ENCODE results near the gene RFX8.

The RFX8 gene

GRCh38 chr2:101467306-101467705 lies 7.6 kb downstream of the RFX8 start:
- Histone ChIP-seq H2AFZ (ENCODE audit: low read length) (no peak overlapping the region), H4K20me1 (ENCODE audit: insufficient read depth, low read length, poor library complexity, severe bottlenecking) (no peaks in the 10 kb centered on the region), H3K27me3 (ENCODE audit: insufficient read depth, low read length, poor library complexity, severe bottlenecking) (no peaks in the 10 kb centered on the region), H3K79me2 (ENCODE audit: insufficient read depth, low read length) (peaks cover 39% of the 10 kb centered on the region), H3K9me3 (ENCODE audit: insufficient read depth, low read depth, low read length) (no peaks in the 10 kb centered on the region), H3K4me1 (ENCODE audit: insufficient read depth, low read length, poor library complexity, severe bottlenecking) (peaks cover 31% of the 10 kb centered on the region), H3K4me3 (ENCODE audit: low read length, poor library complexity, severe bottlenecking) (no peak overlapping the region), H3K4me2 (ENCODE audit: low read depth, low read length, poor library complexity, severe bottlenecking) (no peak overlapping the region), H3K9ac (ENCODE audit: low read depth, low read length, poor library complexity, severe bottlenecking) (no peak overlapping the region), H3K36me3 (ENCODE audit: insufficient read depth, low read length) (0 out of 2 replicates have a peak, but pooled peaks cover 3% of the 10 kb centered on the region), H3F3A (ENCODE audit: low read depth) (no peaks in the 10 kb centered on the region), H3K9me2 (replicated peaks; ENCODE audit: low read depth, low read length) (no peaks in the 10 kb centered on the region)
- TF ChIP-seq CTCF (conservative IDR thresholded peaks at IDR 0.05; ENCODE audit: low read length) (no peak), EZH2phosphoT487 (IDR thresholded peaks at IDR 0.05; ENCODE audit: borderline replicate concordance) (no peak)

GRCh38 chr2:101466426-101466825 lies 8.5 kb downstream of the RFX8 start:
- Histone ChIP-seq H3K36me3 (ENCODE audit: insufficient read depth, low read length) (0 out of 2 replicates have a peak, but pooled peaks cover 3% of the 10 kb centered on the region), H4K20me1 (ENCODE audit: insufficient read depth, low read length, poor library complexity, severe bottlenecking) (no peaks in the 10 kb centered on the region), H3F3A (ENCODE audit: low read depth) (no peaks in the 10 kb centered on the region), H3K27me3 (ENCODE audit: insufficient read depth, low read length, poor library complexity, severe bottlenecking) (no peaks in the 10 kb centered on the region), H3K79me2 (ENCODE audit: insufficient read depth, low read length) (peaks cover 30% of the 10 kb centered on the region), H3K9me3 (ENCODE audit: insufficient read depth, low read depth, low read length) (no peaks in the 10 kb centered on the region), H3K9ac (ENCODE audit: low read depth, low read length, poor library complexity, severe bottlenecking) (no peak overlapping the region), H2AFZ (ENCODE audit: low read length) (no peak overlapping the region), H3K4me3 (ENCODE audit: low read length, poor library complexity, severe bottlenecking) (no peak overlapping the region), H3K4me2 (ENCODE audit: low read depth, low read length, poor library complexity, severe bottlenecking) (no peak overlapping the region), H3K9me2 (replicated peaks; ENCODE audit: low read depth, low read length) (no peaks in the 10 kb centered on the region), H3K4me1 (ENCODE audit: insufficient read depth, low read length, poor library complexity, severe bottlenecking) (peaks cover 24% of the 10 kb centered on the region)
- no peak for TF ChIP-seq EZH2phosphoT487 (IDR thresholded peaks at IDR 0.05; ENCODE audit: borderline replicate concordance)
- no peak for TF ChIP-seq CTCF (conservative IDR thresholded peaks at IDR 0.05; ENCODE audit: low read length)

- H3F3A ChIP-seq (ENCODE audit: low read depth): no peaks in the 10 kb centered on the region
- no peaks in the 10 kb centered on the region for H3K9me2 ChIP-seq (replicated peaks; ENCODE audit: low read depth, low read length)
- peaks cover 22% of the 10 kb centered on the region for H3K4me1 ChIP-seq (ENCODE audit: insufficient read depth, low read length, poor library complexity, severe bottlenecking)
- TF ChIP-seq CTCF (conservative IDR thresholded peaks at IDR 0.05; ENCODE audit: low read length): no peak
- TF ChIP-seq EZH2phosphoT487 (IDR thresholded peaks at IDR 0.05; ENCODE audit: borderline replicate concordance): no peak
- no peaks in the 10 kb centered on the region for H4K20me1 ChIP-seq (ENCODE audit: insufficient read depth, low read length, poor library complexity, severe bottlenecking)
- H3K4me3 ChIP-seq (ENCODE audit: low read length, poor library complexity, severe bottlenecking): no peak overlapping the region
- H3K27me3 ChIP-seq (ENCODE audit: insufficient read depth, low read length, poor library complexity, severe bottlenecking): no peaks in the 10 kb centered on the region
- no peak overlapping the region for H3K9ac ChIP-seq (ENCODE audit: low read depth, low read length, poor library complexity, severe bottlenecking)
- peaks cover 17% of the 10 kb centered on the region for H3K79me2 ChIP-seq (ENCODE audit: insufficient read depth, low read length)
- H2AFZ ChIP-seq (ENCODE audit: low read length): no peak overlapping the region
- 0 out of 2 replicates have a peak, but pooled peaks cover 3% of the 10 kb centered on the region for H3K36me3 ChIP-seq (ENCODE audit: insufficient read depth, low read length)
- H3K9me3 ChIP-seq (ENCODE audit: insufficient read depth, low read depth, low read length): no peaks in the 10 kb centered on the region
- H3K4me2 ChIP-seq (ENCODE audit: low read depth, low read length, poor library complexity, severe bottlenecking): no peak overlapping the region
These were observed 10.1 kb downstream of the RFX8 start for GRCh38 chr2:101464841-101465240.
